Prostate gland (tissue), 2 donors: ENCODE data around the gene LMNA.

ENCODE experiments used
- POLR2A ChIP-seq: fragments of 450-650 bp; IDR thresholded peaks from one replicate; pipeline ENCODE4 v1.6.1; 2016; ENCODE audit warnings: antibody characterized with exemption, mild to moderate bottlenecking
- TF ChIP-seq, protein P1 (sequence below), 4 experiments: fragments of 200-600 bp in 2 of 4; fragments of 450-650 bp in 2 of 4; sonication (generic) in 2 of 4; IDR thresholded peaks; 1 replicate in 3 of 4; 2 replicates in 1 of 4; pipeline ENCODE4 v1.5.1; 2016 to 2019; ENCODE audit warnings: antibody characterized with exemption in 4 of 4, mild to moderate bottlenecking in 2 of 4, moderate library complexity in 2 of 4

DNA sequence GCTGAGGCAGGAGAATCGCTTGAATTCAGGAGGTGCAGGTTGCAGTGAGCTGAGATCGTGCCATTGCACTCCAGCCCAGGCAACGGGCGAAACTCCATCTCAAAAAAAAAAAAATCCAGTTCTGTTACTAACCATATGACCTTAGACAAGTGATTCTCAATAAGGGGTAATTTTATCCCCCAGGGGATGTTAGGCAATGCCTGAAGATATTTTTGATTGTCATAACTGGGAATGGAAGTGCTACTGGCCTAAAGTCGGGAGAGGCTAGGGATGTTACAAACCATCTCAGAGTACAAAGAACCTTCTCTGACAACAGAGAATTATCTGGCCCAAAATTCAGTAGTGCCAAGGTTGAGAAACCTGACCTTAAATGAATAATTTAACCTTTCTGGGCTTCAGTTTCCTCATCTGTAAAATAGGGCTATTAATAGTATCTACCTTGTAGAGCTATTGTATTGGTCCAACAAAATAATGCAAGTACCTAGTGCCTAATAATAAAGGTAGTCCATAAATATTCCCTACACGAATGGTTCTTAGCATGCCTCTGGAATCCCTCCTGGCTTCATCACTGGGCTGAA, 5.8 kb upstream of the LMNA start:
- TF ChIP-seq, protein P1, sequence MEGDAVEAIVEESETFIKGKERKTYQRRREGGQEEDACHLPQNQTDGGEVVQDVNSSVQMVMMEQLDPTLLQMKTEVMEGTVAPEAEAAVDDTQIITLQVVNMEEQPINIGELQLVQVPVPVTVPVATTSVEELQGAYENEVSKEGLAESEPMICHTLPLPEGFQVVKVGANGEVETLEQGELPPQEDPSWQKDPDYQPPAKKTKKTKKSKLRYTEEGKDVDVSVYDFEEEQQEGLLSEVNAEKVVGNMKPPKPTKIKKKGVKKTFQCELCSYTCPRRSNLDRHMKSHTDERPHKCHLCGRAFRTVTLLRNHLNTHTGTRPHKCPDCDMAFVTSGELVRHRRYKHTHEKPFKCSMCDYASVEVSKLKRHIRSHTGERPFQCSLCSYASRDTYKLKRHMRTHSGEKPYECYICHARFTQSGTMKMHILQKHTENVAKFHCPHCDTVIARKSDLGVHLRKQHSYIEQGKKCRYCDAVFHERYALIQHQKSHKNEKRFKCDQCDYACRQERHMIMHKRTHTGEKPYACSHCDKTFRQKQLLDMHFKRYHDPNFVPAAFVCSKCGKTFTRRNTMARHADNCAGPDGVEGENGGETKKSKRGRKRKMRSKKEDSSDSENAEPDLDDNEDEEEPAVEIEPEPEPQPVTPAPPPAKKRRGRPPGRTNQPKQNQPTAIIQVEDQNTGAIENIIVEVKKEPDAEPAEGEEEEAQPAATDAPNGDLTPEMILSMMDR (IDR thresholded peaks at IDR 0.05), result no peak
- no peak for TF ChIP-seq POLR2A
